ENCODE data around the gene DNAH11.

GRCh38 chr7:21565614-21566013 lies 22.8 kb downstream of the DNAH11 start:
- TF ChIP-seq CTCF (IDR thresholded peaks at IDR 0.05), result no peak
- no peak for TF ChIP-seq POLR2A (IDR thresholded peaks at IDR 0.05)

Data from testis (tissue), 2 donors.